Epithelial cell of esophagus (primary cell): ENCODE measurements around the gene PAN3.
A peak's percentile ranks its signal among the peaks of the same experiment; 100 is the strongest.

ENCODE experiments used
- DNase-seq: peaks from one replicate; pipeline ENCODE4 v3.0.0; 2010; ENCODE audit warnings: low read depth
- H3K4me3 ChIP-seq: 2 replicates; pipeline ENCODE4 v1.5.1; 2011; ENCODE audit warnings: mild to moderate bottlenecking, low read length, control low read depth
- CTCF ChIP-seq: IDR thresholded peaks from 2 replicates; pipeline ENCODE4 v1.5.1; 2011; ENCODE audit warnings: low read depth, mild to moderate bottlenecking, low read length, control low read depth, inconsistent platforms; ENCODE audit not compliant: insufficient read depth; ENCODE audit errors: missing control alignments

The PAN3 gene

GRCh38 chr13:28257305-28257704 is 119.0 kb downstream of the PAN3 start:
- H3K4me3 ChIP-seq = no peak overlapping the region
- TF ChIP-seq CTCF = no peak
- DNase-seq = no peak

- DNase-seq = no peak
- H3K4me3 ChIP-seq = no peak overlapping the region
- no peak for TF ChIP-seq CTCF
Observed at GRCh38 chr13:28258417-28258816, 120.1 kb downstream of the PAN3 start.

- no peak overlapping the region for H3K4me3 ChIP-seq
- DNase-seq = no peak
- no peak for TF ChIP-seq CTCF
Observed at GRCh38 chr13:28267497-28267896, 129.2 kb downstream of the PAN3 start.

GRCh38 chr13:28268800-28269223 is 130.5 kb downstream of the PAN3 start:
- TF ChIP-seq CTCF = no peak
- no peak for DNase-seq
- no peak overlapping the region for H3K4me3 ChIP-seq

- DNase-seq = peak; percentile 49
- TF ChIP-seq CTCF = no peak
- H3K4me3 ChIP-seq = no peak overlapping the region
Observed at GRCh38 chr13:28271056-28271840, 132.9 kb downstream of the PAN3 start.

- no peak for DNase-seq
- TF ChIP-seq CTCF = no peak
- no peak overlapping the region for H3K4me3 ChIP-seq
Observed at GRCh38 chr13:28273919-28274318, 135.6 kb downstream of the PAN3 start.

- no peak overlapping the region for H3K4me3 ChIP-seq
- no peak for DNase-seq
- TF ChIP-seq CTCF = no peak
Observed at GRCh38 chr13:28282451-28282850, 144.1 kb downstream of the PAN3 start.
